Activated naive CD4-positive, alpha-beta T cell treated with anti-CD3 and anti-CD28 coated beads for 36 hours (primary cell): ENCODE measurements around the gene VSTM4. TPM values are rescaled to one million over a fixed set of nuclear protein-coding genes. Genes with fewer than 3 reads are reported as not detected.

Experiments used
- CTCF ChIA-PET: fragments of 350-600 bp; sonication (Branson Sonifier 250); formaldehyde crosslinking; loops from one replicate; lab custom pipeline; 2021; ENCODE audit warnings: antibody characterized with exemption; lab: Charles Lee
- DNase-seq: peaks from one replicate; pipeline ENCODE4 v3.0.0-alpha.2; 2020
- H3K27ac Mint-ChIP-seq: one replicate; pipeline ENCODE4 v1.8.0; 2021; ENCODE audit warnings: mild to moderate bottlenecking, mixed read lengths
- H3K27me3 Mint-ChIP-seq: one replicate; pipeline ENCODE4 v1.8.0; 2021; ENCODE audit warnings: low read depth, mixed read lengths
- H3K36me3 Mint-ChIP-seq: one replicate; pipeline ENCODE4 v1.8.0; 2021; ENCODE audit warnings: low read depth, mixed read lengths
- H3K4me1 Mint-ChIP-seq: one replicate; pipeline ENCODE4 v1.8.0; 2021; ENCODE audit warnings: low read depth, mixed read lengths
- H3K4me3 Mint-ChIP-seq: one replicate; pipeline ENCODE4 v1.8.0; 2021; ENCODE audit warnings: mild to moderate bottlenecking, moderate library complexity, mixed read lengths
- H3K9me3 Mint-ChIP-seq: one replicate; pipeline ENCODE4 v1.8.0; 2021; ENCODE audit warnings: mixed read lengths
- intact Hi-C: fragments of 100-400 bp; cut with micrococcal nuclease; formaldehyde crosslinking; loops from one replicate; pipeline ENCODE4 v1.15.1; 2023
- total RNA-seq, 2 experiments: library from RNA; stranded (reverse); gene quantifications; one replicate each; pipeline ENCODE4 v1.2.3, GENCODE V29; 2021

The VSTM4 gene
- total RNA-seq, 2 experiments from 2014 or later = not detected

DNA sequence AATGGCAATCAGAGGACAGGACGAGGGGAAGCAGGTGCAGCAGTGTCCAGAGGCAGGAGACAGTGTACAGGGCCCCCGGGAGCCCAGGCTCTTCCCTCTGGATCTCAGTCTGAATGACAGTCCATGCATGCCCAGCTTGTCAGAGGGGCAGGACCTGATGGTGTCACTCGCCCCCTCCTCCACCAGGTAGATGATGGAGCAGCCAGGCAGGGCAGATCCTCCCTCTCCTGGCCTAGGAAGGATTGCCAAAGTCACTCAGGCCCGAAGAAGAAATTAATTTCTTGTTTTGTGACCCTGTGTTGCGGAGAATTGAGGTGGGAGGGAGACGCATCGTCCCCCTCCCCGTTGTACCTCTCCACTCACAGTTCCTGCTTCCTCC, 4.0 kb downstream of the VSTM4 start:
- intact Hi-C loops = no loop called here
- CTCF ChIA-PET = no interaction called here

DNA sequence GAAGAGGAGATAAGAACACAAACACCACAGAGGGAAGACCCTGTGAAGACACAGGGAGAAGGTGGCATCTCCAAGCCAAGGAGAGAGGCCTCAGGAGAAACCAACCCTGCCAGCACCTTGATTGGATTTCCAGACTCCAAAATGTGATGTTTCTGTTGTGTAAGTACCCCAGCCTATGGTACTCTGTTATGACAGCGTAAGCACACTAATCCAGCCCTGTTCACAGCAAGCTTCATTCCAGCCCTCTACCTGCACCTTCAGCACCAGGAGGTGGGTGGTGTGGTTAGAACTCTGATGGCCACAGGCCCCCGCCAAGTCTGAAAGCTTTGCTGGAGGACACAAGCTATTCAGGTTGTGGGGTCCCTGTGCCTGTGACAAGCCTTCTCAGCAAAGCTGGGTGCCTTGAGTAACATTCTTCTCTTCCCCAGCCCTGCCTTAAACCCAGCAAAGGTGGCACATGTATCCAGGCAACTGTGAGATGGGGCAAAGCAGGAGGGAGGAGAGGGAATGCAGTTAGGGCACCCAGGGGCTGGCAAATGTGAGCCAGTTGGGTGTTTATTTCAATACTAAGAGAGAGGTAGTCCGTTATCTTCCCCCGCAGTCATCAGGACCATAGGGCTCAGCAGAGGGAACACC, 4.5 kb downstream of the VSTM4 start:
- Mint-ChIP-seq H3K4me3 (no peak overlapping the region), H3K27ac (no peak overlapping the region), H3K36me3 (no peaks in the 10 kb centered on the region), H3K27me3 (peaks cover 13% of the 10 kb centered on the region), H3K4me1 (peaks cover 4% of the 10 kb centered on the region), H3K9me3 (no peaks in the 10 kb centered on the region)
- intact Hi-C loops = no loop called here
- CTCF ChIA-PET = no interaction called here
- no peak for DNase-seq

More for the DNA sequence above, 4.0 kb downstream of the VSTM4 start:
- no peaks in the 10 kb centered on the region for H3K9me3 Mint-ChIP-seq
- peaks cover 4% of the 10 kb centered on the region for H3K4me1 Mint-ChIP-seq
- H3K27me3 Mint-ChIP-seq = peaks cover 17% of the 10 kb centered on the region
- no peak overlapping the region for H3K4me3 Mint-ChIP-seq
- no peak overlapping the region for H3K27ac Mint-ChIP-seq
- H3K36me3 Mint-ChIP-seq = no peaks in the 10 kb centered on the region
- no peak for DNase-seq

GRCh38 chr10:49109669-49110340, 5.5 kb downstream of the VSTM4 start:
- H3K36me3 Mint-ChIP-seq = no peaks in the 10 kb centered on the region
- intact Hi-C loops = no loop called here
- CTCF ChIA-PET = no interaction called here
- H3K4me1 Mint-ChIP-seq = peaks cover 3% of the 10 kb centered on the region
- H3K27ac Mint-ChIP-seq = no peak overlapping the region
- no peak for DNase-seq
- H3K27me3 Mint-ChIP-seq = peaks cover 12% of the 10 kb centered on the region
- H3K9me3 Mint-ChIP-seq = no peaks in the 10 kb centered on the region
- H3K4me3 Mint-ChIP-seq = no peak overlapping the region

- no peak for DNase-seq
- Mint-ChIP-seq H3K4me1 (no peaks in the 10 kb centered on the region), H3K4me3 (no peak overlapping the region), H3K9me3 (no peaks in the 10 kb centered on the region), H3K36me3 (no peaks in the 10 kb centered on the region), H3K27ac (no peak overlapping the region), H3K27me3 (peaks cover 4% of the 10 kb centered on the region)
- intact Hi-C loops = no loop called here
- CTCF ChIA-PET = no interaction called here
Observed at GRCh38 chr10:49108656-49109055, 6.7 kb downstream of the VSTM4 start.

GRCh38 chr10:49107887-49108267, 7.4 kb downstream of the VSTM4 start:
- no peak for DNase-seq
- Mint-ChIP-seq H3K4me1 (no peaks in the 10 kb centered on the region), H3K9me3 (no peaks in the 10 kb centered on the region), H3K36me3 (no peaks in the 10 kb centered on the region), H3K4me3 (no peak overlapping the region), H3K27ac (no peak overlapping the region), H3K27me3 (peaks cover 4% of the 10 kb centered on the region)
- intact Hi-C loops = no loop called here
- CTCF ChIA-PET = no interaction called here

DNA sequence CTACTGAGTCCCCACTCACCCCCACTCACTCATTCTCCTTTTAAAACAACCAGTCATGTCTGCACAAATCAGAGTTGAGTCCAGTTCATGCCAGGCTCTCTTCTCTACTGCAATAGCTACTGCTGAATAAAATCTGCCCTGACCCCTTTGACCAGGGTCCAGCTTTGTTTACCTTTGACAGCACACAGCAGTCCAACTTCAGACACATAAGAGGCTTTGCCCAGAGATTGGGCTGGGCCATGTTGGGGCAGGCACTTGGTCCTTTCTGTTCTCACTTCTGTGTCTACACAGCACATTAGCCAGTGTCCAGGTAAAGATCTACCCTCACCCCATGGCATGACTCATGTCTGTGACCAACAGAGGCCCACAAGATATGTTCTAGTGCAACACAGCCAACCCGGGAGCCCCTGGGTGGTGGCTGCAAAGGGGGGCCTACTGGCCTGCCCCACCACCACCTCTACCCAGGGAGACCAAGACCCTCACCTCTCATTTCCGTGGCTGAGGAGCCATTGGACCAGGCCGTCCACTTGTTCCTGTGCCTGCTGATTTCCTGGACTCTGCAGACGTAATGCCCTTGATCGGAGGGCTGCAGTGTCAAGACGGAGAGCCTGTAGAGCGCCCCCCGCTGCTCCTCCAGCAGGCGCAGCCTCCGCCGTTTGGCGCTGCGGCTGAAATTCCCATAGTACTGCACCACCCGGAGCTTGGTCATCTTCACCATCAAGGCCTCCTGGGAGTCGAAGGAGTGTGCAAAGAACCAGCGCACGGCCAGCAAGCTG, 8.0 kb downstream of the VSTM4 start:
- no peak for DNase-seq
- H3K27ac Mint-ChIP-seq = no peak overlapping the region
- peaks cover 4% of the 10 kb centered on the region for H3K27me3 Mint-ChIP-seq
- intact Hi-C loops = no loop called here
- no peak overlapping the region for H3K4me3 Mint-ChIP-seq
- H3K4me1 Mint-ChIP-seq = no peaks in the 10 kb centered on the region
- no peaks in the 10 kb centered on the region for H3K36me3 Mint-ChIP-seq
- no peaks in the 10 kb centered on the region for H3K9me3 Mint-ChIP-seq
- CTCF ChIA-PET = no interaction called here

DNA sequence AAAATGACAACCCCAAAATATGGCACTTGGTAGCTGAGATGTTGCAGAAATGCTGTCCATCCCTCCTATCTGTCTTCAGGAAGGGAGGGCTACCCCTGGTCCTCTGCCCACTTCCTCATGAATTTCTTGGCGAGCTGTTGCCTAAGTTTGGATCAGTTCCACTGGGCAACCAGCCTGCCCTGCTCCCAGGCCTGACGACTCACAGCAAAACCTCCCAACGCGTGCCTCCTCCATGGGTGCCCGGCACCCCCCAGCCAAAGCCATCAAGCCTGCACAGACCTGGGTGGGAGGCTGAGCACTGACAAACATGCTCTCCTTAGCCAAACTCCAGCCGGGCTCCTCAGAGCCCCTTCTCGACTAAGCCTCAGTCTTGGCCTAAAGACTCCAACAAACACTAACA, 8.9 kb downstream of the VSTM4 start:
- Mint-ChIP-seq H3K4me3 (no peak overlapping the region), H3K27ac (no peak overlapping the region), H3K36me3 (no peaks in the 10 kb centered on the region), H3K4me1 (no peaks in the 10 kb centered on the region), H3K27me3 (peaks cover 6% of the 10 kb centered on the region), H3K9me3 (no peaks in the 10 kb centered on the region)
- DNase-seq = no peak
- intact Hi-C loops = no loop called here
- CTCF ChIA-PET = no interaction called here

- H3K27me3 Mint-ChIP-seq = peaks cover 6% of the 10 kb centered on the region
- CTCF ChIA-PET = no interaction called here
- H3K4me1 Mint-ChIP-seq = no peaks in the 10 kb centered on the region
Observed at GRCh38 chr10:49105076-49105475, 10.2 kb downstream of the VSTM4 start.

DNA sequence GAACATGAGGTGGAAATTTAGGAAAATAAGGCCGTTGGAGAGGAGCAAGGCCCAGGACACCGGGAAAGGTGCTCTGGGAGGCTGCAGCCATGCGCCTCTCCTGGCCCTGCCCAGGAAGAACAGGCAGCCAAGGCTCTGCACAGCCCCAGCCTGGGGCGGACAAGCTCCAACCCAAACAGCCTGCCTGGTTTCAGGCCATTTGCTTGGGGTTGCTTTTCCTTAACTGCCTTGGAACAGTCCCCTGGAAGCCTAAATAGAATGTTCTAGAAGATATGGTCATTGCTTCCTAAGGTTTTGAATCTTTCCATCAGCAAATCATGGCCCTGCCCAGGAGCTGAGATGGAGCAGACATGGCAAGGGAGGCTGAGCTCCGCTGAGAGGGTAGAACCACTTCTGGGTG, 11.0 kb downstream of the VSTM4 start:
- CTCF ChIA-PET = no interaction called here
- DNase-seq = no peak
- no peaks in the 10 kb centered on the region for H3K4me1 Mint-ChIP-seq
- H3K27ac Mint-ChIP-seq = no peak overlapping the region
- no peak overlapping the region for H3K4me3 Mint-ChIP-seq
- intact Hi-C loops = no loop called here
- H3K36me3 Mint-ChIP-seq = no peaks in the 10 kb centered on the region
- peaks cover 6% of the 10 kb centered on the region for H3K27me3 Mint-ChIP-seq
- H3K9me3 Mint-ChIP-seq = no peaks in the 10 kb centered on the region

More at GRCh38 chr10:49105076-49105475, 10.2 kb downstream of the VSTM4 start:
- no peak overlapping the region for H3K4me3 Mint-ChIP-seq
- intact Hi-C loops = no loop called here
- DNase-seq = no peak
- no peak overlapping the region for H3K27ac Mint-ChIP-seq
- H3K36me3 Mint-ChIP-seq = no peaks in the 10 kb centered on the region
- no peaks in the 10 kb centered on the region for H3K9me3 Mint-ChIP-seq

DNA sequence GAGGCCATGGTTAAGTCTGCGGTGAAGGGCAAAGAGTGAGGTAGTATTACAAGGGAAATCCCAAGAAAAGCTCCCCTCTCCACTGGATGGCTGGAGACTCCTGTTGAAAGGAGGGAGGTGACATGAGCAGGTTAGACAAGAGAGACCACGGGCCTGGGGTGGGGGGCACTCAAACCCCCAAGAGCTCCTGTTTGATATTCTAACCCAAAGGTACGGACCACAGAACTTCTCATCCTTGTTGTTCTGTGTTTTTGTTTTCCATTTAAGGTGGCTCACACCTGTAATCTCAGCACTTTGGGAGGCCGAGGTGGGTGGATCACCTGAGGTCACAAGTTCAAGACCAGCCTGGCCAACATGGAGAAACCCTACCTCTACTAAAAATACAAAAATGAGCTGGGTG, 11.6 kb downstream of the VSTM4 start:
- no peaks in the 10 kb centered on the region for H3K36me3 Mint-ChIP-seq
- CTCF ChIA-PET = no interaction called here
- H3K9me3 Mint-ChIP-seq = no peaks in the 10 kb centered on the region
- intact Hi-C loops = no loop called here
- DNase-seq = no peak
- no peak overlapping the region for H3K27ac Mint-ChIP-seq
- H3K27me3 Mint-ChIP-seq = peaks cover 6% of the 10 kb centered on the region
- no peaks in the 10 kb centered on the region for H3K4me1 Mint-ChIP-seq
- no peak overlapping the region for H3K4me3 Mint-ChIP-seq

GRCh38 chr10:49099046-49099445, 16.3 kb downstream of the VSTM4 start:
- no peak for DNase-seq
- intact Hi-C loops = no loop called here
- no peaks in the 10 kb centered on the region for H3K4me1 Mint-ChIP-seq
- no peaks in the 10 kb centered on the region for H3K9me3 Mint-ChIP-seq
- H3K27me3 Mint-ChIP-seq = peaks cover 6% of the 10 kb centered on the region
- no peaks in the 10 kb centered on the region for H3K36me3 Mint-ChIP-seq
- H3K27ac Mint-ChIP-seq = no peak overlapping the region
- H3K4me3 Mint-ChIP-seq = no peak overlapping the region
- CTCF ChIA-PET = no interaction called here

DNA sequence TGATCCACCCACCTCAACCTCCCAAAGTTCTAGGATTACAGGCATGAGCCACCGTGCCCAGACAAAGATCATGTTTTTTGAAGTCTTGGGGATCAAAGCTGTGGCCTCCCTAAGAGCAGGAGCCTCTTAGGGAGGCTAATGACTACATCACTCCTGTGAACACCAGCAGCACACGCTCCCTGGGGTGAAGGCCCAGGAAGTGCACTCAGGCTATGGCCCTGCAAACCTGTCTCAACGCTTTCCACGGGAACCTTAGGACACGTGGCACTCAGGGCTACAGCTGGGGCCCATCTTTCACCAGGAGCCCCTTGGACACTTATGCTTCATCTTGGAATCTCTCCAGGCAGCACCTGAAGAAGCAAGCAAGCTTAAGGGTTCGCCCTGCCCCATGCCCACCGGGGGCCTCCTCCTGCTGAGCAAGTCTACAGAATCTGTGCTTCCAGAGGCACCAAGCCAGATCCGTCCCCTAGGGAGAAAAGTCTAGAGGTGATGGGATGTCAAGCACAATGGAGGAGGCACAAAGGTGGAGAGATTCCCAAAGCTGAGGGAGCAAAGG, 18.4 kb downstream of the VSTM4 start:
- intact Hi-C loops = no loop called here
- no peak overlapping the region for H3K27ac Mint-ChIP-seq
- H3K27me3 Mint-ChIP-seq = peaks cover 6% of the 10 kb centered on the region
- no peaks in the 10 kb centered on the region for H3K4me1 Mint-ChIP-seq
- no peaks in the 10 kb centered on the region for H3K9me3 Mint-ChIP-seq
- no peaks in the 10 kb centered on the region for H3K36me3 Mint-ChIP-seq
- CTCF ChIA-PET = no interaction called here
- no peak overlapping the region for H3K4me3 Mint-ChIP-seq
- no peak for DNase-seq
